HG03354 (cell line): ENCODE results near the gene KIAA0232.
"Not testable (repeated sequence)": the region's sequence is repeated elsewhere in the genome, so short reads cannot be mapped to it uniquely, and the experiment has no call there.

Experiments used
- ATAC-seq: cut with Tn5 transposase; IDR thresholded peaks from one replicate; pipeline ENCODE4 v1.9.1; 2021; ENCODE audit warnings: mild to moderate bottlenecking; ENCODE audit not compliant: unreplicated experiment, poor library complexity, severe bottlenecking

Gene KIAA0232

DNA sequence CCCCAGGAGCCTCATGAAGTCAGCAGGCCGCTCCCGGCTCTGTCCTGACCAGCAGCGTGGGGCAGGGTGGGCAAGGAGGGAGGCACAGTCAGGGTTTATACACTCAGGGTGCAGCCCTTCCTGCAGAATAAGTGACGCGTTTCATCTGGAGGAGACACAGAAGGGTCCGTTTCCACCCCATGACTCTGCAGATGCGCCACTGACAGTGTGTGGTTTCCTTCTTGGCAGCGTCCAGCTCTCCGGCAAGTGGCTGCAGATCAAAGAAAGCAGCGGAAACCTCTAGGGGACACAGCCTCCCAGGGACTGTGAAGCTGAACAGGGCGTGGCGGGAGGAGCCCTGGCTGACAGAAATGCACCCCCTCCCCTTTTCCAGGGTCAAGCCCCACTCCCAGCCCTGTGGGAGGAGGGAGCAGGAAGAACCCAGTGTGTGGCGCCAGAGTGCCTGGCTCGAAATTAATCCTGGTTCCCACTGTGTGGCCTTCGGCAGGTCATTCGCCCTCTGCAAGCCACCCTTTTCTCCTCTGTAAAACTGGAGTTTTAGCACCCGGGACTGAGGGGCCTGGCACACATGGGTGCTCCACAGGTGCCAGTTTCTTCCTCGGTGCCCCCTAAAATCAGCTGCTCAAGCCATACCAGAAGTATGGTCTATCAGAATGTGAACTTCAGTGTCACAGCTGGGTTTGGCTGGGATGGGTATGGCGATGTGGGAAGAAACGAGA, 109.8 kb downstream of the KIAA0232 start:
- ATAC-seq, result no peak

DNA sequence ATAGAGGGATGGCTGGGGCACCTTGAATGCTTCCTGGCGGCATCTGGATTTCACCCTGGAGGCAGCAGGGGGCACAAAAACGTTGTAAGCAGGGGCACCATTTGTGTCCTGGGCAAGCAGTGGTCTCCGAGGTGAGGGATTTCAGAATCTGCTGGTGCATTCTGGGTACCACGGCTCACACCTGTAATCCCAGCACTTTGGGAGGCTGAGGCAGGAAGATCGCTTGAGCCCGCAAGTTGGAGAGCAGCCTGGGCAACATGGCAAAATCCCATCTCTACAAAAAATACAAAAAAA, 110.3 kb downstream of the KIAA0232 start:
- no peak for ATAC-seq

DNA sequence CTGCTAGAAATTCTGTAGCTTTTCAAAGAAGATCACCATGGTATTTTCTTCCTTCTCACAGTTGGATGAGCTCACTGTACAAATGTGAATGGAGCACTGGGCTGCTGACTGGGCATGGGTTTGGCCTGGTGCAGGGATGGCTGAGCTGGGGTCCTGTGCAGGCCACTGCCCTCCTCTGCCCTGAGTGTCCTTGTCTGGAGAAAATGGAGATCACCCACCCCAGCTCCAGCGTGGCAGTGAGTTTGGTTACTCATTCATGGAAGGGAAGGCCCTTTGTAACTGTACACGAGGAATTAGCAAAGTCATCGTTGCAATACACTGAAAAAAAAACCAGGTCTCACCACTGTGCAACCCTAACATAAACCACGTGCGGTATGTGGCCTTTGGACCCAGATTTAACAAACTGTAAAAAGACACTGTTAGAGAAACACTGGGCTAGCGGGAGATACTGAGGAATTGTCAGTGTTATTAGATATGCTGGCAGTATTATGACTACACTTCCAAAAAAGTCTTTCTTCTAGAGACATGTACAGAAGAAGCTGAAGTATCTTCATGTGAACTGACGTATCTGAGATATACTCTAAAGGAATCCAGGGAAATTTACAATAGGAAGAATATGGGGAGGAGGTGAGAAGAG, 111.0 kb downstream of the KIAA0232 start:
- ATAC-seq, result no peak

DNA sequence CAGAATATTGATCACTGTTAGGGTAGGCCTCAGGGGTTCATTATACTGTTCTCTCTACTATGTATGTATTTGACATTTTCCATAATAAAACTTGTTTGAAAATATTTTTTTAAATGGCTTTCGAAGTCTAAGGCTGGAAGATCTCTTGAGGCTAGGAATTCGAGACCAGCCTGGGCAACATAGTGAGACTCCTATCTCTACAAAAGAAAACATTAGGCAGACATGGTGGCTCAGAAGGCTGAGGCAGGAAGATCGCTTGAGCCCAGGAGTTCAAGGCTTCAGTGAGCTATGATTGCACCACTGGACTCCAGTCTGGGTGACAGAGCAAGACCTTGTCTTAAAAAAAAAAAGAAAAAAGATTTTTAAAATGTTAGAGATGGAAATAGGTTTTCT, 111.6 kb downstream of the KIAA0232 start:
- ATAC-seq, result no peak

- ATAC-seq, result no peak
These were observed 112.3 kb downstream of the KIAA0232 start for GRCh38 chr4:6894528-6895498.

- ATAC-seq, result no peak
These were observed 113.5 kb downstream of the KIAA0232 start for GRCh38 chr4:6896035-6896434.

DNA sequence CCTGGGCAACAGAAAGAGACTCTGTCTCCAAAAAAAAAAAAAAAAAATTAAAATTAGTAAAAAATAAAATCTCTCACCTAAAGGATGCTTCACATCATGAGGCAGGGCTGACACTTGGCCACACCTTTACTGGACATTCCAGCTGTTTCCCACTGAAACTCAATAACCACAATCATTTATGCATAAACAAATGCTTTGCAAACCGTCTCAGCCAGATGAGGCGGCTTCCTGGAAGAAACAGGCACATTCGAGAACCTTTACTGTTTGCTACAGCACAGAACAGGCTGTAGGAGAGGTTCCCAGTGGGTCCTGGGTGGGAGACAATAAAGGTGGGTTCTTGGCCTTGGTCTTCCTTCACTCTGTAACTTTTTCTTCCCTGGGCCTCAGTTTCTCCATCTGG, 116.2 kb downstream of the KIAA0232 start:
- no peak for ATAC-seq

DNA sequence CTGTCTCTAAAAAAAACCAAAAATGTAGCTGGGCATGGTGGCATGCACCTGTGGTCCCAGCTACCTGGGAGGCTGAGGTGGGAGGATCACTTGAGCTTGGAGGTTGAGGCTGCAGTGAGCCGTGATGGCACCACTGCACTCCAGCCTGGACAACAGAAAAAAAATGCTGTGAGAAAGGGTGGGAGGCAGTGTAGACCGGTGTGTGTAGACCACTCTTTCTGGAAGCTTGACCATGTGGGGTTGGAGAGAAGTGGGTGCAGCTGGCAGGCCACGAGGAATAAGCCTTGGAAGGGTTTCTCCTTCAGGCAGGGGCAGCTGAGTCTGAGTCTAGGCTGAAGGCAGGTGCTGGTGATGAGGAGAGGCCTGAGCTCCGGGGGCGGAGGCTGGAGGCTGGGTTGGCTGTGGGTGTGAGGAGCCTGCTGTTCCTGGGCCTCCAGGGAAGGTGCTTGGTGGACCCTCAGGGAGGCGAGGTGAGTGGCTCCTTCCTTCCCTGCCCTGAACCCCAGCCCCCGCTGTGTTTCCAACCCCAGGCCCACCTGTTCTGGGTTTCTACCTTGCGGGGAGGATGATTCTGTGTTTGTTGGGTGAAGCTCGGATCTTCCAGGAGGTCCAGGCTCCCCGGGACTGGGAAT, 117.8 kb downstream of the KIAA0232 start:
- ATAC-seq, result no peak

DNA sequence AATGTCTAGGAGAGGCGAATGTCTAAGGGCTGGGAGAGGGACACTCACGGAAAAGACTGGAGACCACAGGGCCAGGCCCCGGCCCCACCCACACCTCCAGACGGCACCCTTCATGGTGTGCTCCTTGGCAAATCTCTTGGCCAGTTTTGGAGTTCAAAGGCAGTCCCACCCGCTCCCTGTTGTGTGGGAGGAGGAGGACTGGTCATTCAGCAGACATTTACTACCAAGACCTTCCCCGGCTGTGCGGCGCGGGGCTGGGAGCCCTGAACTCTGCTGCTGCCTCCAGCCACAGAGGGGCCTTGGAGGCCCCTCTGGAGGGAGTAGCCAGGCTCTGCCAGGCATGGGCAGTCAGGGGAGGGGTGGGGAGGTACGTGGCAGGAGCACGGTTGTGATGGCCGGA, 118.4 kb downstream of the KIAA0232 start:
- ATAC-seq, result no peak

DNA sequence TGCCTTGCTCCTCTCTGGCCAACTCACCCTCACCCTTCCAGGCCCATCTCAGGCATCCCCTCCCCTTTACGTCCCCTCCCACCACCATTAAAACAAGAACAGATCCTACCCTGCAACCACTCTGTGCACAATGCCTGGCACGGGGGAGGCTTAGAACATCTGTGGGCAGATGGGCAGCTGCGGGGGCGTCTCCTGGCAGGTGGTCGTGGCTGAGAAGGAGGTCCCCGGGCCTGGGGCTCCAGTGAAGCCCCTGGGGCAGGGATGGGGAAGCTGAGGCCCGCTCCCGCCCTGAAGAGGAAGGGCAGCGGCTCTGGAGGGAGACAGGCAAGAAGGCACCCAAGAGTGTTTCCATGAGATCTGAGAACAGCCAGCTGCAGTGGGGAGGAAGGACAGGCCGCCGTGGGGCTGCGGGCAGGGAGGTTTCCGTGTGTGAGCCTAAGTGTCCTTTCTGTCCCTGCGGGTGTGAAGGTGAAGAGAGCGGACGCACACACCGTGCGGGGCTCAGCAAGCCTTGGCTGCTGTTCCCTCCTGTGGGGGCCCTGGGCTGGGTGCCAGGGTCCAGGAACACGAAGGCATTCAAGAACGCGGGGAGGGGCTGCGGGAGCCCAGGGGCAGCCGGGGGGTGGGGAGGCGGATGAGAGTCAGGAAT, 119.3 kb downstream of the KIAA0232 start:
- ATAC-seq, result no peak

- no peak for ATAC-seq
These were observed 120.0 kb downstream of the KIAA0232 start for GRCh38 chr4:6902318-6903042.

DNA sequence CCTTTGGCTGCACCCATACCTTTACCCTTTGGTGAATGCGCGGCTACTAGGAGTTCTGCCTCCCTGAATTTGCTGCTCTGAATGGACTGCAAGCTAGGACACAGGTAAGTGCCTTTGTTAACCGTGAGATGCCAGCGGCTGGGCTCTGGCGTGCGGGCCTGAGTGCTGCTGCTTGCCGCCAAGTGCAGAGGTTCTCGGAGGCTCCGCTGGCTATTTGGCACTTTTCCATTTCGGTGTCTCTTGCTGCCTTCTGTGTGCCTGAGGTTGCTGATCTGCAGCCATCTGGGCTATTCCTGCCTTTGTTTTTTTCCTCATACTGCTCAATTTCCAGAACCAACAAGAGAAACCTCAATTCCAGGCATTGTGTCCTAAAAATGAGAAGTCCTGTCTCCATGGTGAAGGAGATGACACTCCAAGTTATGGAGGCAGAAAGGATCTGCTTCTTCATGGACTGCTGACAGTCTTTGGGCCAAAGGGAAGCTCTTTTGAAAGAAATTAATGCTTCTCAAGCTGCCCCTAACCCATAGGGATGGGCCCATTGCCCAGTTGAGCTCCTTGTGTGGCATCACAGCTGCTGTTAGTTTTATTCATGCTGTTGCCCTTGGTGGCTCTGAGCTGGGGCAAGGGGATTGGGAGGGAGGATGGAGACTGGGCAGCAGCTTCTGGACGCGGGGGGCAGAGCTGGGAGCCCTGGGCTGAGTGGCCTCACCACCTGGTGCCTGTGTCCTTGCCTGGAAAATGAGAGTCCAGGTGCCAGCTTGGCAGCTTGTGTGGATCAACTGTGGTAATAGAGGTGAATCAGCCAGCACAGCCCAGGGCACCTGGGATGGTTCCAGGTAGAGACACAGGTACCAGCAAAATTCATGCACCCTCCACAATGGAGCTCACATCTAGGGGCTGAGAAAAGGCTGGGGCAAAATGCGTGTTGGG, 123.3 kb downstream of the KIAA0232 start:
- no peak for ATAC-seq

- ATAC-seq, result not testable (repeated sequence)
These were observed 124.0 kb downstream of the KIAA0232 start for GRCh38 chr4:6906486-6906885.

GRCh38 chr4:6907658-6908191, 125.2 kb downstream of the KIAA0232 start:
- ATAC-seq, result no peak

DNA sequence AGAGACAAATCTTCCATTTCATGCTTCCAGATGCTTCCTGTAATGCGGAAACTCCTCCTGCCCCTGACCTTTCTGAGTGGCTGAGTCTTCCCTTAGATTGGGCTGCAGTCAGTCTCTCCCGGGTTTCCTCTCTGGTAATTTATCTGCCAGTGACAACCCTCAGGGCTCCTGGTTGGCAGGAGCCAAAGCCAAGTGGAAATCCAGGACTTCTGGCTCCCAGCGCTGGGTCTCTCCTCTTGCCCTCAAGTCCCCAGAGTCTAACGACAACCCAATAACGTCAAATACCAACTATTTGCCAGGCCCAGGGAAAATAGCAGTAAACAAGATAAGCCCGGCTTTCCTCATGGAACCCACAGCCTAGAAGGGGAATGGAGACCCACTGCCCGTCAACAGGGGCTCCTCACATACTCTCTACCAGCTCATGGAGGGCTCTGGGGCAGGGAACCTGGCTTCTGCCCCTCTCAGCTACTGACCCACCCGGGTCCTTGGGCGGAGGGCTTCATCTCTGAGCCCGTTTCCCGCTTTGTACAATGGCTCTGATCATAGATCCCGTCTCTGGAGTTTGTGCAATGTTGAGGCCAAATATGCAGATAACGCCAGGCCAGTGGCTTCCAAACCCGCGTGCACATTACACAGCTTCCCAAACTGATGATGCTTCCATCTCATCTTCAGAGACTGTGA, 126.0 kb downstream of the KIAA0232 start:
- ATAC-seq, result no peak

- peak; percentile 90 for ATAC-seq
These were observed 126.8 kb downstream of the KIAA0232 start, which contains the start of gene TBC1D14 for GRCh38 chr4:6909113-6909969. Gene TBC1D14, plus strand, starts transcription at chr4:6909826. Its CDS starts 13,564 bp downstream, at chr4:6923390.
